ENCODE results near the gene CDK5RAP2. TPM values are rescaled to one million over a fixed set of nuclear protein-coding genes. Genes with fewer than 3 reads are reported as not detected.
"Not testable (repeated sequence)": the region's sequence is repeated elsewhere in the genome, so short reads cannot be mapped to it uniquely, and the experiment has no call there.

CDK5RAP2 gene
- total RNA-seq, 1 experiment from 2014 or later: 33.2 TPM

GRCh38 chr9:120569556-120569955 lies 10.4 kb downstream of the CDK5RAP2 start:
- Histone ChIP-seq H3K4me3 (ENCODE audit: insufficient read depth, low read depth, low read length) (no peak overlapping the region), H3K27me3 (ENCODE audit: control insufficient read depth, insufficient read depth, low read length) (no peaks in the 10 kb centered on the region), H3K36me3 (replicated peaks; ENCODE audit: control insufficient read depth, insufficient read depth, low read length) (peaks cover 23% of the 10 kb centered on the region)
- DNase-seq: no peak

- Histone ChIP-seq H3K27me3 (ENCODE audit: control insufficient read depth, insufficient read depth, low read length) (no peaks in the 10 kb centered on the region), H3K36me3 (replicated peaks; ENCODE audit: control insufficient read depth, insufficient read depth, low read length) (peaks cover 23% of the 10 kb centered on the region), H3K4me3 (ENCODE audit: insufficient read depth, low read depth, low read length) (no peak overlapping the region)
- no peak for DNase-seq
These were observed 11.2 kb downstream of the CDK5RAP2 start for GRCh38 chr9:120568816-120569215.

- no peak overlapping the region for H3K4me3 ChIP-seq (ENCODE audit: insufficient read depth, low read depth, low read length)
- no peak for DNase-seq
- H3K36me3 ChIP-seq (replicated peaks; ENCODE audit: control insufficient read depth, insufficient read depth, low read length): peaks cover 23% of the 10 kb centered on the region
- no peaks in the 10 kb centered on the region for H3K27me3 ChIP-seq (ENCODE audit: control insufficient read depth, insufficient read depth, low read length)
These were observed 12.1 kb downstream of the CDK5RAP2 start for GRCh38 chr9:120567874-120568273.

GRCh38 chr9:120567081-120567480 lies 12.9 kb downstream of the CDK5RAP2 start:
- Histone ChIP-seq H3K36me3 (replicated peaks; ENCODE audit: control insufficient read depth, insufficient read depth, low read length) (peaks cover 23% of the 10 kb centered on the region), H3K27me3 (ENCODE audit: control insufficient read depth, insufficient read depth, low read length) (no peaks in the 10 kb centered on the region), H3K4me3 (ENCODE audit: insufficient read depth, low read depth, low read length) (no peak overlapping the region)
- no peak for DNase-seq

GRCh38 chr9:120564589-120564988 lies 15.4 kb downstream of the CDK5RAP2 start:
- no peaks in the 10 kb centered on the region for H3K27me3 ChIP-seq (ENCODE audit: control insufficient read depth, insufficient read depth, low read length)
- no peak for DNase-seq
- H3K4me3 ChIP-seq (ENCODE audit: insufficient read depth, low read depth, low read length): no peak overlapping the region
- peaks cover 8% of the 10 kb centered on the region for H3K36me3 ChIP-seq (replicated peaks; ENCODE audit: control insufficient read depth, insufficient read depth, low read length)

- no peak for DNase-seq
- H3K4me3 ChIP-seq (ENCODE audit: insufficient read depth, low read depth, low read length): no peak overlapping the region
- no peaks in the 10 kb centered on the region for H3K27me3 ChIP-seq (ENCODE audit: control insufficient read depth, insufficient read depth, low read length)
- peaks cover 6% of the 10 kb centered on the region for H3K36me3 ChIP-seq (replicated peaks; ENCODE audit: control insufficient read depth, insufficient read depth, low read length)
These were observed 17.0 kb downstream of the CDK5RAP2 start for GRCh38 chr9:120562861-120563443.

- Histone ChIP-seq H3K27me3 (ENCODE audit: control insufficient read depth, insufficient read depth, low read length) (no peaks in the 10 kb centered on the region), H3K36me3 (replicated peaks; ENCODE audit: control insufficient read depth, insufficient read depth, low read length) (peaks cover 3% of the 10 kb centered on the region), H3K4me3 (ENCODE audit: insufficient read depth, low read depth, low read length) (no peak overlapping the region)
- DNase-seq: no peak
These were observed 18.3 kb downstream of the CDK5RAP2 start for GRCh38 chr9:120561709-120562108.

- no peaks in the 10 kb centered on the region; the same call in none of the 2 replicates for H3K36me3 ChIP-seq (replicated peaks; ENCODE audit: control insufficient read depth, insufficient read depth, low read length)
- no peak for DNase-seq
These were observed 20.4 kb downstream of the CDK5RAP2 start for GRCh38 chr9:120559546-120559945.

GRCh38 chr9:120558454-120558853 lies 21.5 kb downstream of the CDK5RAP2 start:
- H3K4me3 ChIP-seq (ENCODE audit: insufficient read depth, low read depth, low read length): no peak overlapping the region
- DNase-seq: no peak
- no peaks in the 10 kb centered on the region for H3K27me3 ChIP-seq (ENCODE audit: control insufficient read depth, insufficient read depth, low read length)
- no peaks in the 10 kb centered on the region; the same call in none of the 2 replicates for H3K36me3 ChIP-seq (replicated peaks; ENCODE audit: control insufficient read depth, insufficient read depth, low read length)

More at GRCh38 chr9:120559546-120559945, 20.4 kb downstream of the CDK5RAP2 start:
- no peak overlapping the region for H3K4me3 ChIP-seq (ENCODE audit: insufficient read depth, low read depth, low read length)
- H3K27me3 ChIP-seq (ENCODE audit: control insufficient read depth, insufficient read depth, low read length): no peaks in the 10 kb centered on the region

GRCh38 chr9:120557205-120557604 lies 22.8 kb downstream of the CDK5RAP2 start:
- H3K27me3 ChIP-seq (ENCODE audit: control insufficient read depth, insufficient read depth, low read length): no peaks in the 10 kb centered on the region
- no peak for DNase-seq
- H3K4me3 ChIP-seq (ENCODE audit: insufficient read depth, low read depth, low read length): no peak overlapping the region
- no peaks in the 10 kb centered on the region; the same call in none of the 2 replicates for H3K36me3 ChIP-seq (replicated peaks; ENCODE audit: control insufficient read depth, insufficient read depth, low read length)

GRCh38 chr9:120556775-120557174 lies 23.2 kb downstream of the CDK5RAP2 start:
- no peak overlapping the region for H3K4me3 ChIP-seq (ENCODE audit: insufficient read depth, low read depth, low read length)
- H3K36me3 ChIP-seq (replicated peaks; ENCODE audit: control insufficient read depth, insufficient read depth, low read length): no peaks in the 10 kb centered on the region; the same call in none of the 2 replicates
- H3K27me3 ChIP-seq (ENCODE audit: control insufficient read depth, insufficient read depth, low read length): no peaks in the 10 kb centered on the region
- no peak for DNase-seq

- Histone ChIP-seq H3K27me3 (ENCODE audit: control insufficient read depth, insufficient read depth, low read length) (no peaks in the 10 kb centered on the region), H3K36me3 (replicated peaks; ENCODE audit: control insufficient read depth, insufficient read depth, low read length) (no peaks in the 10 kb centered on the region; the same call in 1 of the 2 replicates), H3K4me3 (ENCODE audit: insufficient read depth, low read depth, low read length) (no peak overlapping the region)
- no peak for DNase-seq
These were observed 24.1 kb downstream of the CDK5RAP2 start for GRCh38 chr9:120555839-120556238.

GRCh38 chr9:120552210-120552704 lies 27.7 kb downstream of the CDK5RAP2 start:
- H3K27me3 ChIP-seq (ENCODE audit: control insufficient read depth, insufficient read depth, low read length); H3K36me3 ChIP-seq (replicated peaks; ENCODE audit: control insufficient read depth, insufficient read depth, low read length); H3K4me3 ChIP-seq (ENCODE audit: insufficient read depth, low read depth, low read length); DNase-seq: not testable (repeated sequence)

- H3K27me3 ChIP-seq (ENCODE audit: control insufficient read depth, insufficient read depth, low read length): no peaks in the 10 kb centered on the region
- H3K4me3 ChIP-seq (ENCODE audit: insufficient read depth, low read depth, low read length): no peak overlapping the region
- H3K36me3 ChIP-seq (replicated peaks; ENCODE audit: control insufficient read depth, insufficient read depth, low read length): peaks cover 14% of the 10 kb centered on the region
- DNase-seq: no peak
These were observed 34.0 kb downstream of the CDK5RAP2 start for GRCh38 chr9:120545701-120546550.

GRCh38 chr9:120544441-120544840 lies 35.5 kb downstream of the CDK5RAP2 start:
- no peak for DNase-seq
- Histone ChIP-seq H3K4me3 (ENCODE audit: insufficient read depth, low read depth, low read length) (no peak overlapping the region), H3K36me3 (replicated peaks; ENCODE audit: control insufficient read depth, insufficient read depth, low read length) (peaks cover 14% of the 10 kb centered on the region), H3K27me3 (ENCODE audit: control insufficient read depth, insufficient read depth, low read length) (no peaks in the 10 kb centered on the region)

Data from H7 (cell line).